ENCODE results near the gene MAGEC3. TPM values are rescaled to one million over a fixed set of nuclear protein-coding genes. Genes with fewer than 3 reads are reported as not detected.

Gene MAGEC3
- total RNA-seq, 1 experiment from 2014 or later, result not detected

GRCh38 chrX:141934059-141934641, 96.0 kb downstream of the MAGEC3 start:
- Histone ChIP-seq H3K18ac (ENCODE audit: insufficient read length, low read depth, low read length) (no peak overlapping the region), H2BK5ac (ENCODE audit: insufficient read length, low read length) (no peak overlapping the region), H3K56ac (ENCODE audit: insufficient read length, low read depth, low read length) (no peak overlapping the region), H3K9ac (ENCODE audit: extremely low read depth, insufficient read length, low read length) (no peak overlapping the region), H4K5ac (ENCODE audit: insufficient read length, low read depth, low read length) (no peak overlapping the region), H3K4me2 (ENCODE audit: insufficient read depth, insufficient read length, low read length) (no peak overlapping the region), H3K27ac (ENCODE audit: insufficient read length, low read depth, low read length) (no peak overlapping the region), H2BK12ac (ENCODE audit: insufficient read length, low read depth, low read length) (no peak overlapping the region), H4K91ac (ENCODE audit: insufficient read length, low read depth, low read length) (no peak overlapping the region), H4K8ac (replicated peaks; ENCODE audit: insufficient read length, low read depth, low read length) (no peak overlapping the region), H3K23ac (ENCODE audit: insufficient read length, low read depth, low read length) (no peak overlapping the region), H3K4ac (ENCODE audit: low read depth, low read length) (no peak overlapping the region), H3K23me2 (ENCODE audit: insufficient read length, low read depth, low read length, poor library complexity, severe bottlenecking) (no peaks in the 10 kb centered on the region), H2BK120ac (ENCODE audit: low read depth, low read length, poor library complexity, severe bottlenecking) (no peak overlapping the region), H3K4me1 (ENCODE audit: insufficient read depth, low read length) (no peaks in the 10 kb centered on the region), H4K20me1 (ENCODE audit: control insufficient read depth, insufficient read depth, insufficient read length) (no peaks in the 10 kb centered on the region), H3K9me3 (ENCODE audit: control insufficient read depth, low read depth, low read length) (peaks cover 13% of the 10 kb centered on the region), H2AFZ (ENCODE audit: low read length) (no peak overlapping the region), H3T11ph (ENCODE audit: low read length) (no peak overlapping the region), H3K14ac (ENCODE audit: insufficient read depth, low read length) (no peak overlapping the region), H3K27me3 (ENCODE audit: insufficient read depth, low read length) (no peaks in the 10 kb centered on the region), H3K79me1 (ENCODE audit: insufficient read depth, low read depth, low read length, poor library complexity, severe bottlenecking) (no peaks in the 10 kb centered on the region), H2AK5ac (ENCODE audit: insufficient read length, low read length) (no peak overlapping the region), H2BK15ac (ENCODE audit: low read depth, low read length) (no peak overlapping the region), H3K79me2 (ENCODE audit: insufficient read depth, low read length) (no peaks in the 10 kb centered on the region), H2BK20ac (ENCODE audit: low read depth, low read length, poor library complexity, severe bottlenecking) (no peak overlapping the region)
- WGBS (ENCODE audit: extremely low coverage, insufficient read length, low lambda C conversion rate), result no CpG with 5 or more reads among the region's 2 CpGs
- no peak for TF ChIP-seq CTCF (conservative IDR thresholded peaks at IDR 0.05)
- no peak for DNase-seq
- Mint-ChIP-seq H3K4me3 (no peak overlapping the region), H3K36me3 (ENCODE audit: insufficient read depth in 1 of 3, low read depth in 3 of 3) (no peaks in the 10 kb centered on the region; a peak in 1 of 7 replicates), H3K4me1 (no peaks in the 10 kb centered on the region), H3K27ac (peak overlapping the region in 1 of 3 experiments; percentile 45; a peak in 1 of 7 replicates), H3K27me3 (ENCODE audit: low read depth) (no peaks in the 10 kb centered on the region), H3K9me3 (peaks cover 54 to 56% of the 10 kb centered on the region in 2 experiments)

Measured in H9 (cell line).